RCC 7860 (cell line): ENCODE data around the gene FKBP10.

Source experiments
- DNase-seq: peaks from one replicate; pipeline ENCODE4 v3.0.0-alpha.2; 2015; ENCODE audit warnings: low spot score
- FAIRE-seq: peaks from 2 replicates; lab custom pipeline; 2012; peaks lifted over from hg19 to GRCh38; lab: Jason Lieb, UNC

FKBP10 gene

GRCh38 chr17:41781404-41782110 lies 31.2 kb upstream of the FKBP10 start:
- FAIRE-seq (no peak), DNase-seq (no peak)

DNA sequence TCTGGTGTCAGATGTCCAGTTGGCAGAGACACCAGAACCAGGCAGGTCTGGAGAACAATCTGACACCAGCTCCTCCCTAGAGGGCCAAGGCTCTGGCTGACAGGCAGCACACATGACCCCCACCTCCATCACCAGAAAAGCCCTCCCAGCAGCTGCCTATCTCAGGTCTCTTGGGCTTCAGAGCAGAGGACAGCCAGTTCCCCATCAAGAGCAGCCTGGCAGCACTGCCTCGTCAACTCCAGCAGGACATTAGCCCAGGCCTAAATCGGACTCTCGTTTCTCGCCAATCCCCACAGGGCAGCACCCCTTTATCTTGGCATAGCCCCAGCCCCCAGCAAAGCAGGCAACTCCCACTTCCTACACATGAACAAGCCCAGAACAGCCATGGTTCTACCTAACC lies 30.7 kb upstream of the FKBP10 start:
- FAIRE-seq (no peak), DNase-seq (no peak)

DNA sequence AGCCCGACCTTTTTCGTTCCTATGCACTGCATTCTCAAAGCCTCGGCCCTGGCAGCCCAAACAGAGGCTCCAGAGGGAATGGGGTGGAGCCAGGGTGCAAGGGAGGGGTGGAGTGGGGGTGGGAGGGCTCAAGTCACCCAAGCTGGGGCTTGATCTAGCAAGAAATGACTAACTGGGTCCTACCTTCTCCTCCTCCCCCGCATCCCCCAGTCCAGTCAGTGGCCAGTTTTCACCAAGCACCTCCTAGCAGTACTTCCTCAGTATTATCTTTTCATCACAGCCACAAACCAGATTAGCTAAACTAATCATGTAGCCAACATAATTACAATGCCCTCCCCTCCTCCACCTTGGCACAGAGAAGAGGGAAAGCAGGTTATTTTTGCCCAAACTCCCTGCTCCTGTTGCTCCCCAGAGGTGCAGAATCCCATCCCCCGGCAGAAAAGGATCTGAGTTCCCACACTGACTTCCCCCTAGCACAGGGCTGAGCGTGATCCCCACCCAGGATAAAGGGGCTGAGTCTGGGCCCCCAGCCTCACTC lies 28.5 kb upstream of the FKBP10 start:
- FAIRE-seq, result no peak
- peak; percentile 36 for DNase-seq

GRCh38 chr17:41785091-41785858 lies 27.5 kb upstream of the FKBP10 start:
- no peak for FAIRE-seq
- no peak for DNase-seq

- DNase-seq, result no peak
- no peak for FAIRE-seq
These were observed 27.0 kb upstream of the FKBP10 start for GRCh38 chr17:41785859-41786226.

- DNase-seq, result peak; percentile 71
- FAIRE-seq, result no peak
These were observed 26.4 kb upstream of the FKBP10 start, which contains the start of gene JUP for GRCh38 chr17:41786227-41787020. Gene JUP (minus strand): TSS chr17:41786711. CDS start chr17:41771854, 14,857 bp downstream.

- DNase-seq (no peak), FAIRE-seq (no peak)
These were observed 25.8 kb upstream of the FKBP10 start for GRCh38 chr17:41787021-41787418.

DNA sequence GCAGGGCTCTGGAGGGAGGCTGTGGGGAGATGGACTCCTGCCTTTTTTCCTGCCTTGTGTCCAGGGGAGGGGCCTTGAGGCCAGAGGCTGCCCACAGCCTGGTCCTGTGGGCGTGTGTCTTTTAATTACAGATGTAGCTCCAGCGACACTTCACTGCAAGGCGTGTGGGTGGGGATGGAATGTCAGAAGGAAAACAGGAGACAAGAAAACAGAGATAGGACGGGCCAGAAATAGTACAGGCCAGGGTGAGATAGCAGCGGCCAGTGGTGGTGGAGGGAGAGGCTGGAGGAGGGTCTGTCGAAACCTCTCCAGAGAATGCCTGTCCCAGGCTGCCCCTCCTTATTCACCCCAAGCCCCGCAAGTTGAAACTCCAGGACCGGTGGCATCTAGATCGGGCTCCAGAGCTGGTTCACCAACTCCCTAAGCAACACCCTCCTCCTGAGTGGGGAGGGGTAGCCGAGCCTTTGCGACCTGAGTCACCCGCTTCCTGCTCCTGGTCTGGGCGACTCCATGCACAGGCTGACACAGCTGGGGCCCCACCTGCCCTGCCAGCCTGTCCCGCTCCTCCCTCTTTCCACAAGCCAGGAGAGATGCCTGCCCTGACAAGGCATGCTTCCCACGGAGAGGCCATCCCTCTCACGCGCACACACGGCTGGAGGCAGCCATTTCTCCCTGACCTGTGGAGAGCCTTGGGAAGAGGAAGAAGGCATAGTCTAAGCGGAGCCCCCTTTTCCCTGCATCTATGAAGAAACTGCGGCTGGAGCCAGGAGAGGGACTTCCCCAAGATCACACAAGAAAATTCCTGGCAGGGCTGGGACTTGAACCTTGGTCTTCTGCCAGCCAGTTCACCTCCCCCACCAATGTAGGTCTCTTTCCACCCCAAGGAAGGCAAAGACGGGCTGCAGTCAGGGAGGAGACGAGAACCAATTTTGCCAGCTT lies 19.7 kb upstream of the FKBP10 start:
- DNase-seq (peak; percentile 83), FAIRE-seq (peak; percentile 27)

- FAIRE-seq (no peak), DNase-seq (no peak)
These were observed 18.8 kb upstream of the FKBP10 start for GRCh38 chr17:41793784-41794539.

DNA sequence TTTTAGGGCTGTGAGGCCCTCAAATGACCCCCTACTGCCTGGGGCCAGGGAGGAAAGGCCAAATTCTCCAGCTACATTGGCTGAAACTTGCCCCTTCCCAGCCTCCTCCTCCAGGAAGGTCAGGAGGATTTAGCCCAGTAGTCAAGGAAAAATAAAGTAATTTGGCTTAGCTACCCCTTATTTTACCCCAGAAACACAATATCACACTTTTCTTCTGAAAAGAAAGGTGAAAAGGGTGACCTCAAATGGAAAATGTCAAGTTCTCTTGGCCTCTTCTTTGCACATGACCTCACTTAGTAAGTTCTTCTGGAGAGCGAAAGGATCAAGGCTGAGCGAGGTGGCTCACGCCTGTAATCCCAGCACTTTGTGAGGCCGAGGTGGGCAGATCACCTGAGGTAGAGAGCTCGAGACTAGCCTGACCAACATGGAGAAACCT lies 18.2 kb upstream of the FKBP10 start:
- DNase-seq (no peak), FAIRE-seq (no peak)

DNA sequence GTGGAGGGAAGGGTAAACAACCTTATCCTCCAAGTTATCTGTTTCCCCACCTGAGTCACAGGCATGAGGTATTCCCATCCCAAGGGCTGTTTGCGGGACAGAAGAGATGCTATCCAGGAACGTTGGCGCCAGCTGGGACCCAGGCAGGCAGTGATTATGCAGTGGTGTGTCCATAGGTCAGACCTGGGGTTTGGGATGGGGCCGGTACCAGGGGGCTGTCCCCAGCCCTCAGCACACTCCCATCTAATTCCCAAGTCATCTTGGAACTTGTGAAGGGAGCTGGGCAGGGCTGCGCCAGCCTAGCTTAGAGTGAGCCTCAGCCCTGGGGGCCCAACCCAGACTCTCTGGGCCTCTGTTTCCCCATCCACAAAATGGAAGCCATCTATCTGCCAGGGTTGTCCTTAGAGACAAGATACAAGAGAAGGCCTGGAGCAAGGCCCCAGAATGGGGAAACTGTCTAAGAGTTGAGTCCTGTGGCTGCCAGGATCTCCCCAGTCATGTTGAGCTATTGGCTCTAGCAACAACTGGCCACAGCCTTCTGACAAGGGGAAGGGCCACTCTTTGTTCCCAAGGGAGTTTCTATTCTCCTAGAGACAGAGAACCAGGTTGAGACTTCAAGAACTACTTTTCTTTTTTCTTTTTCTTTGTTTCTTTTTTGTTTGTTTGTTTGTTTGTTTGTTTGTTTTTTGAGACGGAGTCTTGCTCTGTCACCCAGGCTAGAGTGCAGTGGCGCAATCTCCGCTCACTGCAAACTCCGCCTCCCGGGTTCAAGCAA lies 16.5 kb upstream of the FKBP10 start:
- DNase-seq (no peak), FAIRE-seq (no peak)

- no peak for FAIRE-seq
These were observed 15.4 kb upstream of the FKBP10 start for GRCh38 chr17:41797377-41797776.

DNA sequence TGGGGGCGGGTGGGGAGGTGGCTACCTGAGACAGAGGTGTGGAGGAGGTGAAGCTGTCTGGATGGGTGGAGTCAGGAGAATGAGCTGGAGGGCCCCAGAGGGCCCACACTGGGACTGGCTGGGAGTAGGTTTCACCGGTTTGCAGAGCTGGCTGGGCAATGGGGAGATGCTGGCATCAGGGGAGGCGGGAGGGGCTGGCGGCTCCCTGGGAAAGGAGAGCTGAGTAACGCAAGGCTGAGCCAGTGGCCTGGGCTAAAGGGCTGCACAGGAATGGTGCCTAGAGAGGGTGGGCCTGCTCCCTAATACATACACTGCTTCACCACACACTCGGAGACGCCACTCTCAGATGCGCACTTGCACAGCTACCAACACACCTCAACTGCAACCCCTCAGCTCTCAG lies 13.4 kb upstream of the FKBP10 start:
- FAIRE-seq (no peak), DNase-seq (no peak)

More at GRCh38 chr17:41797377-41797776, 15.4 kb upstream of the FKBP10 start:
- no peak for DNase-seq

- FAIRE-seq (no peak), DNase-seq (peak; percentile 62)
These were observed 12.0 kb upstream of the FKBP10 start for GRCh38 chr17:41800601-41801373.

- peak; percentile 93 for DNase-seq
These were observed 11.2 kb upstream of the FKBP10 start for GRCh38 chr17:41801374-41802271.

GRCh38 chr17:41803049-41804020 lies 9.5 kb upstream of the FKBP10 start:
- FAIRE-seq (no peak), DNase-seq (no peak)

More at GRCh38 chr17:41801374-41802271, 11.2 kb upstream of the FKBP10 start:
- FAIRE-seq, result peak; percentile 90
